ENCODE data around the gene VPS16.
"Not testable (repeated sequence)": the region's sequence is repeated elsewhere in the genome, so short reads cannot be mapped to it uniquely, and the experiment has no call there.

The VPS16 gene

DNA sequence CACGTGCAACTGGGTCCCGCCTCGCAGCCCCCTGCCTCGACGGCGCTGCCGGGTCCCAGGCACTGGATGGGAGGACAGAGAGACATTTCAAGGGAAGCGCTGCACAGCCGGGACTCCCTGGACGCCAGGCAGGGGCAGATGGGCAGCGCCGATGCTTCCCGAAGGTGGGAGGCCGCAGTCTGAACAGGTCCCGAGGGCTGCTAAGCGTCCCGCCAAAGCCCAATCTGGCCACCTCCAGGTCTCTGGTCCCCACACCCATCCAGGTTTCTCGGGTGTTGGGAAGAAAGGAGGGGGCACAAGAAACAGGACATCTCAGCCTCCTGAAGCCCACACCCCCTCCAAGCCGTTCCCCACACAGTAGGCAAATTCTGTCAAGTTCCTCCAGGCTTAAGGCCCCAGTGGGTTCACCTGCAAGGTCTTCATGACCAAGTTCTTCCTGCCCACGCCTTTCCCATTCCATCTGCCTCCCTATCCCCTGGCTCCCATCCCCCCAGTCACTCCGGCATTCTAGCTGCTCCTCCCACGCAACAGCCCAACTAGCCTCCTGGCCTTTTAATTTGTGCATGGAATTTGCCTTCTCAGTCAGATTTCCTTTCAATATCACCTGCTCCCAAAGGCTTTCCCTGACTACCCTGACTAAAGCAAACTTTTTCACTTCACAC is 34.7 kb upstream of the VPS16 start:
- no peak for DNase-seq
- Mint-ChIP-seq H3K9me3 (peaks cover 32% of the 10 kb centered on the region), H3K36me3 (ENCODE audit: low read depth) (peaks cover 6% of the 10 kb centered on the region), H3K4me1 (peaks cover 44% of the 10 kb centered on the region), H3K4me3 (peak overlapping the region; percentile 51), H3K27ac (no peak overlapping the region), H3K27me3 (ENCODE audit: low read depth, poor library complexity) (peaks cover 60% of the 10 kb centered on the region)
- TF ChIP-seq, protein P1, sequence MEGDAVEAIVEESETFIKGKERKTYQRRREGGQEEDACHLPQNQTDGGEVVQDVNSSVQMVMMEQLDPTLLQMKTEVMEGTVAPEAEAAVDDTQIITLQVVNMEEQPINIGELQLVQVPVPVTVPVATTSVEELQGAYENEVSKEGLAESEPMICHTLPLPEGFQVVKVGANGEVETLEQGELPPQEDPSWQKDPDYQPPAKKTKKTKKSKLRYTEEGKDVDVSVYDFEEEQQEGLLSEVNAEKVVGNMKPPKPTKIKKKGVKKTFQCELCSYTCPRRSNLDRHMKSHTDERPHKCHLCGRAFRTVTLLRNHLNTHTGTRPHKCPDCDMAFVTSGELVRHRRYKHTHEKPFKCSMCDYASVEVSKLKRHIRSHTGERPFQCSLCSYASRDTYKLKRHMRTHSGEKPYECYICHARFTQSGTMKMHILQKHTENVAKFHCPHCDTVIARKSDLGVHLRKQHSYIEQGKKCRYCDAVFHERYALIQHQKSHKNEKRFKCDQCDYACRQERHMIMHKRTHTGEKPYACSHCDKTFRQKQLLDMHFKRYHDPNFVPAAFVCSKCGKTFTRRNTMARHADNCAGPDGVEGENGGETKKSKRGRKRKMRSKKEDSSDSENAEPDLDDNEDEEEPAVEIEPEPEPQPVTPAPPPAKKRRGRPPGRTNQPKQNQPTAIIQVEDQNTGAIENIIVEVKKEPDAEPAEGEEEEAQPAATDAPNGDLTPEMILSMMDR (IDR thresholded peaks at IDR 0.05): no peak

DNA sequence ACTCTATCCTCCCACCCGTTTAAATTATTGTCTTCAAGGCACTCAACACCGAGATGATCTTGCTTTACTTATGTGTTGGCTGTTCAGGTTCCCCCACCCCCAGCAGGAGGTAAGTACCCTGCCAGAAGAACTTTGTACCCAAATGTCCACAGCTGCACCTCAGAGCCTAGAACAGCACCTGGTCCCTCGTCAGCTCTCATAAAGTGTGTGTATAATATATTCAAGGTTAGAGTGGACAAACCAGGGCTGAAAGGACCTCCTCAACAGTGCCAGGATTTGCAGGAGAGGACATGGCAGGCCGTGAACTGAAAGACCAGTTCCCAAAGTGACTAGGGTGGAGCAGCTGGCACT is 34.2 kb upstream of the VPS16 start:
- Mint-ChIP-seq H3K4me3 (peak overlapping the region; percentile 51), H3K4me1 (peaks cover 39% of the 10 kb centered on the region), H3K36me3 (ENCODE audit: low read depth) (peaks cover 11% of the 10 kb centered on the region), H3K27ac (no peak overlapping the region), H3K9me3 (peaks cover 37% of the 10 kb centered on the region), H3K27me3 (ENCODE audit: low read depth, poor library complexity) (peaks cover 65% of the 10 kb centered on the region)
- TF ChIP-seq, protein P1 (IDR thresholded peaks at IDR 0.05): no peak
- DNase-seq: no peak

DNA sequence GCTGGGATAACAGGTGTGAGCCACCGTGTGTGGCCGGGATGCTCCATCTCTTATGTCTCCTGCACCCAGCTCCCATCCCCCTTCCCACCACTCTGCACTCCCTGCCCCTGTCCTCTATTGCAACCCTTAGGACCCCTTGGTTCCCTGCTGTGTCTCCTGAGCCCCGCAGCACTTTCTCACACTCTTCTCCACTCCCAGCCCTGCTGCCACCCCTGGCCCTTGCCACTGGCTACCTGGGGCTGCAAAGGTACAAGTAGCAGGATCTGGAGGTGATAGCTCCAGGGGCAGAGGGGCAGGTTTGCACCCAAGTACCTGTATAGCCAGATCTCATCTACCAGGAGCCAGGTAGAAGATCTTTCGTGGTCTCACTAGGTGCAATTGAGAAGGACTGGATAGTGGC is 33.5 kb upstream of the VPS16 start:
- TF ChIP-seq, protein P1 (IDR thresholded peaks at IDR 0.05): no peak
- H3K27me3 Mint-ChIP-seq (ENCODE audit: low read depth, poor library complexity): peaks cover 63% of the 10 kb centered on the region
- no peak overlapping the region for H3K4me3 Mint-ChIP-seq
- H3K4me1 Mint-ChIP-seq: peaks cover 34% of the 10 kb centered on the region
- H3K27ac Mint-ChIP-seq: no peak overlapping the region
- DNase-seq: no peak
- H3K9me3 Mint-ChIP-seq: peaks cover 44% of the 10 kb centered on the region
- H3K36me3 Mint-ChIP-seq (ENCODE audit: low read depth): peaks cover 17% of the 10 kb centered on the region

DNA sequence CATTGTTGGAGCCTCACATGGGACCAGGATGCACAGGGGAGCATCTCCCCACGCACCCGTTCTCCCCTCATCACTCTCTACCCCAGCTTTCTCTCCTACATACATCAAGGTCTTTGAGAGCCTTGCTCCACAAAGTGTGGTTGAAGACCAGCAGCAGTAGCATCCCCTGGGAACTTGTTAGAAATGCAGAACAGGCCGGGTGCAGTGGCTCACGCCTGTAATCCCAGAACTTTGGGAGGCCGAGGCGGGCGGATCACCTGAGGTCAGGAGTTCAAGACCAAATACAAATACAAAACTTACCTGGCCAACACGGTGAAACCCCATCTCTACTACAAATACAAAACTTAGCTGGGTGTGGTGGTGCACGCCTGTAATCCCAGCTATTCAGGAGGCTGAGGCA is 32.6 kb upstream of the VPS16 start:
- peaks cover 51% of the 10 kb centered on the region for H3K9me3 Mint-ChIP-seq
- not testable (repeated sequence) for DNase-seq, H3K27ac Mint-ChIP-seq, H3K4me3 Mint-ChIP-seq
- peaks cover 55% of the 10 kb centered on the region for H3K27me3 Mint-ChIP-seq (ENCODE audit: low read depth, poor library complexity)
- peaks cover 29% of the 10 kb centered on the region for H3K4me1 Mint-ChIP-seq
- H3K36me3 Mint-ChIP-seq (ENCODE audit: low read depth): peaks cover 23% of the 10 kb centered on the region

DNA sequence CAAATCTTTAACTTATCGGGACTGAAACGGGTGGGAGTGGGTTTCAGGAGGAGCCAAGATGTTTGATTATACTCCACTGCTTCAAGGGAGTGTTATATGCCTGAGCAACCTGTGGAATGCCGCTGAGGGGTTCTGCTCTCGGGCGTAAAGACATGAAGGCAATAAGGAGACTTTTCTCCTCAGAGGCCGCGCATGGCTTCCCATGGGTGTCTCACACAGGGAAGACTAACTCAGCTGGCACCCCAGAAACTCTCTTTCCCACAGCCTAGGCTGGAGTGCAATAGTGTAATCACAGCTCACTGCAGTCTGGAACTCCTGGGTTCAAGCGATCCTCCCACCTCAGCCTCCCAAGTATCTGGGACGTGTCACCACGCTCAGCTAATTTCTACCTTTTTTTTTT is 30.9 kb upstream of the VPS16 start:
- Mint-ChIP-seq H3K27me3 (ENCODE audit: low read depth, poor library complexity) (peaks cover 45% of the 10 kb centered on the region), H3K36me3 (ENCODE audit: low read depth) (peaks cover 23% of the 10 kb centered on the region), H3K27ac (no peak overlapping the region), H3K4me1 (peaks cover 30% of the 10 kb centered on the region), H3K9me3 (peaks cover 60% of the 10 kb centered on the region), H3K4me3 (no peak overlapping the region)
- peak; percentile 27 for DNase-seq
- TF ChIP-seq, protein P1 (IDR thresholded peaks at IDR 0.05): no peak

DNA sequence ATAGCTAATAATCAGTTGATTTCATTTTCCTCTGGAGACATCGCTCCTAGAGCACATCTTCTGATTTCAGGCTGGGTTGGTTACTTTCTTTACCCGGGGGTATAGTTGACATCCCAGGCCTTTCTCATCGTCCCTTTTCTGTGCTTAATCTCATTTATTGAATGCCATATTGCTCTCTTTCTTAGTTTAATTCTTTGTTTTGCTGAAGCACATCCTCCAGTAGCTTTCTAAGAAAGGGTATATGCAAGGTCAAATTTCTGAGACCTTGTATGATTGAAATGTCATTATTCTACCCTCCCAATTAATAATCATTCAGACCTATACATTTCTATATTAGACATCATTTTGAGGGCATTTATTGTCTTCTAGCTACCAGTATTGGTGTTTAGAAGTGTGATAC is 28.4 kb upstream of the VPS16 start:
- H3K9me3 Mint-ChIP-seq: peaks cover 55% of the 10 kb centered on the region
- H3K36me3 Mint-ChIP-seq (ENCODE audit: low read depth): peaks cover 23% of the 10 kb centered on the region

More for the DNA sequence above, 28.4 kb upstream of the VPS16 start:
- TF ChIP-seq, protein P1 (IDR thresholded peaks at IDR 0.05): no peak
- peaks cover 25% of the 10 kb centered on the region for H3K27me3 Mint-ChIP-seq (ENCODE audit: low read depth, poor library complexity)
- H3K4me1 Mint-ChIP-seq: peaks cover 23% of the 10 kb centered on the region
- no peak overlapping the region for H3K27ac Mint-ChIP-seq
- no peak overlapping the region for H3K4me3 Mint-ChIP-seq
- no peak for DNase-seq

Data from nephron progenitor cell (in vitro differentiated cells).